GM12874 (cell line): Measurements from ENCODE around the gene THTPA.

Experiments used
- TF ChIP-seq, protein P1 (sequence below): IDR thresholded peaks from 2 replicates; pipeline ENCODE4 v1.5.1; 2011; ENCODE audit warnings: low read depth, mild to moderate bottlenecking, control low read depth, low read length, moderate library complexity; ENCODE audit not compliant: insufficient read depth

Gene THTPA

DNA sequence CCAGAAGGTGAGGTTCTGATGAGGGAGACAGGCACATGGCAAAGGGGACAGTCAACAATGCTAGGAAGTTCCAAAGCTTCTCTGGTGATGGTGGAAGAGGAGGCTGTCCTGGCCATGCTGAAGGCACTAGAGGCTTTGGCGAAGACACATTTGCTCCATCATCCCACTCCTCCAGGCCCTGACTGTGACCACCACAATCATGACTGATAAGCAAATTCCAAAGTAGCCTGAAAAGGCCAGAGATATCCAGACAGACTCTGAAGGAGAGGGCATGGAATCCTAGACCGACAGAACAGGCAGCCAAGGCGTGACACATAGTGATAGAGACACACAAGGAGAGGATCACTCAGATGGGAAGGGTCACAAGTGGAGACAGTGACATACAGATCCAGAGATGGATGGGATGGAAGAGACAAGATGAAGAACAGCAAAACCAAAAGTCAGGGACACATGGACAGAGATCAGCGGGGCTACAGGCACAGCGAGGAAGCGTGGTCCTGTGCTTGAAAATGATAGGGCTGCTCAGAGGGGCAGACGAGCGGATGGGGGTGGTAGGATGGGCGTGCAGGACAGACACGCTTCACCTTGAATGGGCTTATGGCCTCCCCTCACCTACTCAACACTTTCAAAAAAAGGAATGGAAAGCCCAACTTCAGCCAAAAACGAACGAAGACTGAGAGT, 5.8 kb upstream of the THTPA start:
- TF ChIP-seq, protein P1, sequence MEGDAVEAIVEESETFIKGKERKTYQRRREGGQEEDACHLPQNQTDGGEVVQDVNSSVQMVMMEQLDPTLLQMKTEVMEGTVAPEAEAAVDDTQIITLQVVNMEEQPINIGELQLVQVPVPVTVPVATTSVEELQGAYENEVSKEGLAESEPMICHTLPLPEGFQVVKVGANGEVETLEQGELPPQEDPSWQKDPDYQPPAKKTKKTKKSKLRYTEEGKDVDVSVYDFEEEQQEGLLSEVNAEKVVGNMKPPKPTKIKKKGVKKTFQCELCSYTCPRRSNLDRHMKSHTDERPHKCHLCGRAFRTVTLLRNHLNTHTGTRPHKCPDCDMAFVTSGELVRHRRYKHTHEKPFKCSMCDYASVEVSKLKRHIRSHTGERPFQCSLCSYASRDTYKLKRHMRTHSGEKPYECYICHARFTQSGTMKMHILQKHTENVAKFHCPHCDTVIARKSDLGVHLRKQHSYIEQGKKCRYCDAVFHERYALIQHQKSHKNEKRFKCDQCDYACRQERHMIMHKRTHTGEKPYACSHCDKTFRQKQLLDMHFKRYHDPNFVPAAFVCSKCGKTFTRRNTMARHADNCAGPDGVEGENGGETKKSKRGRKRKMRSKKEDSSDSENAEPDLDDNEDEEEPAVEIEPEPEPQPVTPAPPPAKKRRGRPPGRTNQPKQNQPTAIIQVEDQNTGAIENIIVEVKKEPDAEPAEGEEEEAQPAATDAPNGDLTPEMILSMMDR, result no peak

GRCh38 chr14:23550812-23551265, 5.2 kb upstream of the THTPA start:
- TF ChIP-seq, protein P1, result no peak

GRCh38 chr14:23551266-23552028, 4.6 kb upstream of the THTPA start, which contains the start of gene ZFHX2:
Gene ZFHX2, minus strand, starts transcription at chr14:23551765. Its CDS starts 16,440 bp downstream, at chr14:23535325.
- TF ChIP-seq, protein P1, result no peak

DNA sequence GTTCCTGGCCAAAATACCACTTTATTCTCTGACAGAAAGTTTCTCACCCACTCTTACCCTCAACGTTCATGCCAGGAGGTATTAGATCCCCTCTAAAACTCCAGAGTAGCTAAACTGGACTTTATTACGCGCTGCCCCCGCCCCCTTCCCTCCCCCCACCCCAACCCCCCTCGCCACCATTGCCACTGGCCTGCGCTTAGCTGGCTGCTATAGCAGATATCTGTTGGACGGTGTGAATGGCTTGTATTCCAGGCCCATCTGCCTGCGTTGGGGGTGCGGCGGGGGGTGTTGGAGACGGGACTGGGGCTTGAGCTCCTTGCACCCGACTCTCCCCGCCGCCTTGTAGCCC, 564 bp upstream of the THTPA start:
- TF ChIP-seq, protein P1, result no peak

GRCh38 chr14:23556700-23557440, 799 bp downstream of the THTPA start:
- TF ChIP-seq, protein P1, result no peak

- TF ChIP-seq, protein P1, result no peak
Observed at GRCh38 chr14:23557521-23557920, 1.4 kb downstream of the THTPA start.

GRCh38 chr14:23557946-23558345, 1.9 kb downstream of the THTPA start:
- TF ChIP-seq, protein P1, result no peak
